ENCODE data around the gene CRYZL1. TPM values are rescaled to one million over a fixed set of nuclear protein-coding genes. Genes with fewer than 3 reads are reported as not detected.

The CRYZL1 gene
- total and polyA plus RNA-seq, 8 donors: 21.8 to 84.5 (median 63.4) TPM

DNA sequence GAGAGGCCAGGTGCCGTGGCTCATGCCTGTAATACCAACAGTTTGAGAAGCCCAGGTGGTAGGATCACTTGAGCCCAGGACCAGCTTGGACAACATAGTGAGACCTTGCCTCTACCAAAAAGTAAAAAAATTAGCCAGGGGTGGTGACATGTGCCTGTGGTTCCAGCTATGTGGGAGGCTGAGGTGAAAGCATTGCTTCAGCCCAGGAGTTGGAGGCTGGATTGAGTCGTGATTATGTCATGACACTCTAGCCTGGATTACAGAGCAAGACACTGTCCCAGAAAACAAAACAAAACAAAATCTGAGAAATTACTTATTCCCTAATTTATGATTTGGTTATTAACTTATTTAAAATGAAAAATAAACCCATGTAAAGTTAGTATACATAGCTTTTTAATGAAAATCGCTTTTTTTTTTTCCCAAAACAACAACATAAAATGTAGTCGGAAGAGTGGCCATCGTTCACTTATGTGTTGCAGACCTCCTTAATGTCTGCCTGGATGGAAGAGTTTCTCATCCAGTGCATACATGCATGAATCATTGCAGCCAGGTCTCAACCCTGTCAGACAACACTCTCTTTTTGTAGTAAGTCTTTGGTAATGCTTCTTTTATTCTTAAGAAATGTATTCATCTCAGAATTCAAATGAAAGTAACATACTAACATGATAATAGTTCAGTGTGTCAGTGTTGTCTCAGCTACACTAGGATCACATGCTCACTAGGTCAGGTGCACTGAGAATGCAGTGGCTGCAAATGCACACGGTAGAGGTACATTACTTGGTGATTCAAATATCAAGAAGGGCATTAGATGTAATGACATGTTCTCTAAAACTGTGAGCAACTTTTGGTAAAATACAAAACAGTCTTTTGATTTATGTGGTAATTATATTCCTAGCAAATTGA is 28.8 kb upstream of the CRYZL1 start:
- Histone ChIP-seq H3K4me1 (peaks cover 0 to 2% of the 10 kb centered on the region in 2 donors), H3K9me3 (no peaks in the 10 kb centered on the region), H3K36me3 (no peaks in the 10 kb centered on the region), H3K27me3 (no peaks in the 10 kb centered on the region), H3K4me3 (no peak overlapping the region), H3K27ac (no peak overlapping the region)
- TF ChIP-seq, protein P1, sequence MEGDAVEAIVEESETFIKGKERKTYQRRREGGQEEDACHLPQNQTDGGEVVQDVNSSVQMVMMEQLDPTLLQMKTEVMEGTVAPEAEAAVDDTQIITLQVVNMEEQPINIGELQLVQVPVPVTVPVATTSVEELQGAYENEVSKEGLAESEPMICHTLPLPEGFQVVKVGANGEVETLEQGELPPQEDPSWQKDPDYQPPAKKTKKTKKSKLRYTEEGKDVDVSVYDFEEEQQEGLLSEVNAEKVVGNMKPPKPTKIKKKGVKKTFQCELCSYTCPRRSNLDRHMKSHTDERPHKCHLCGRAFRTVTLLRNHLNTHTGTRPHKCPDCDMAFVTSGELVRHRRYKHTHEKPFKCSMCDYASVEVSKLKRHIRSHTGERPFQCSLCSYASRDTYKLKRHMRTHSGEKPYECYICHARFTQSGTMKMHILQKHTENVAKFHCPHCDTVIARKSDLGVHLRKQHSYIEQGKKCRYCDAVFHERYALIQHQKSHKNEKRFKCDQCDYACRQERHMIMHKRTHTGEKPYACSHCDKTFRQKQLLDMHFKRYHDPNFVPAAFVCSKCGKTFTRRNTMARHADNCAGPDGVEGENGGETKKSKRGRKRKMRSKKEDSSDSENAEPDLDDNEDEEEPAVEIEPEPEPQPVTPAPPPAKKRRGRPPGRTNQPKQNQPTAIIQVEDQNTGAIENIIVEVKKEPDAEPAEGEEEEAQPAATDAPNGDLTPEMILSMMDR (IDR thresholded peaks at IDR 0.05): no peak
- ATAC-seq (no peak), DNase-seq (no peak)
- intact Hi-C loops (cut with DNase I): no loop called here

DNA sequence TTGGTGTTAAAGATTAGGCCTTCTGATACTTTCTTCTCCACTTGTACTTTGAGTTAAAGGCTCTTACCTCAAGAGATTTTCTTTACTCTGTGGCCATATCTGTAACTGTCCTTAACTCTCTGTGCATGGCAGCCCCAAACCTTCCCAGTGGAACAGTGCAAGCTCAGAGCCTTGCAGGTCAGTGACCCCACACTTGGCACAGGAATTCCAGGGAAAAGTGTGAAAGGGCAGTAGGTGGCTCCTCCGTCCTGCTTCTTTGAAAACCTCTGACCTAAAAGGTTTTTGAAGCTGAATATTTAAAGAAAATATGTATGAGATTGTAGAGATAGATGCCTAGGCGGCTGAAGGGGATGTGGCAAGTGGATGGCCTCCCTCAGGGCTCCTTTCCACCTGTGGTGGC is 27.1 kb upstream of the CRYZL1 start:
- TF ChIP-seq, protein P1 (IDR thresholded peaks at IDR 0.05): no peak

DNA sequence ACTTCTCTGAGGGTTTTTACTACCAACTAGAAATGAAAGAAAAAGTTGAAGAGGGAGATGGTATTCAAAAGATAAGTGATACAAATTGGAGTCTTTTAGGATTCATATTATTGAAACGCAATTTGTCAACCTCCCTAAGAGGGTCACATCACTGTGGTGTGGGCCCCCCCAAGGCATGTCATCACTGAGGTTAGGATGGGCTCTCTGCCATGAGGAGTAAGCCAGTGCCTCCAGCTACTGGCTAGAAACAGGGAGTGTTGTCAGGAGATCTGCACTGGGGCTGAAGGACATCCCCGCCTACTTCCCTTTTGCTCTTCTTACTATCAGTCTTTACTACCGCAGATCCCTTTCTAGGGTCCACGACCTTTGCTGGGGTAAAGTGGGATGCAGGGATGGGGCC is 26.6 kb upstream of the CRYZL1 start:
- Histone ChIP-seq H3K4me3 (no peak overlapping the region), H3K27ac (no peak overlapping the region), H3K9me3 (no peaks in the 10 kb centered on the region), H3K27me3 (no peaks in the 10 kb centered on the region), H3K36me3 (no peaks in the 10 kb centered on the region), H3K4me1 (no peaks in the 10 kb centered on the region)
- DNase-seq: no peak
- ATAC-seq: no peak
- TF ChIP-seq, protein P1 (IDR thresholded peaks at IDR 0.05): no peak
- intact Hi-C loops (cut with DNase I): no loop called here

More for the DNA sequence above, 27.1 kb upstream of the CRYZL1 start:
- no peak for ATAC-seq
- H3K36me3 ChIP-seq: no peaks in the 10 kb centered on the region
- DNase-seq: no peak
- H3K27ac ChIP-seq: no peak overlapping the region
- no peaks in the 10 kb centered on the region for H3K27me3 ChIP-seq
- no peaks in the 10 kb centered on the region for H3K9me3 ChIP-seq
- no peaks in the 10 kb centered on the region for H3K4me1 ChIP-seq
- no peak overlapping the region for H3K4me3 ChIP-seq
- intact Hi-C loops (cut with DNase I): no loop called here

DNA sequence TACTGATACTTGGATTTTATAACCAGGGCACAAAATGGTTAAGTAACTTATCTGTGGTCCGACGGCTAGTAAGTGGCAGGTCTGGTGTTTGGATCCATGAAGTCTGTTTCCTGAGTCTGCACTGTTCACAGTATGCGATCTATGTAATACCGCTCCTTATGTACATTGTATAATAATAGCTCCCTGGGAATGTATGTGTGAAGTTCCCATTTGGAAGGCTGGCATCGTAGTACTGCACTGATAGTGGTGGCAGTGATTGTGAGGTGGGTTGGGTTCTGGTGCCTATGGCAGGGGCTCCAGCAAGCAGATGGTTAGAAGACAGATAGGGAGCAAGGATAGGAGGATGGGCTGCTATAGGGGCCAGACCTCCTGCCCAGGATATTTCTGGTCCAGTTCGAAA is 26.1 kb upstream of the CRYZL1 start:
- Histone ChIP-seq H3K9me3 (no peaks in the 10 kb centered on the region), H3K4me3 (no peak overlapping the region), H3K36me3 (no peaks in the 10 kb centered on the region), H3K27ac (no peak overlapping the region), H3K27me3 (no peaks in the 10 kb centered on the region), H3K4me1 (no peaks in the 10 kb centered on the region)
- TF ChIP-seq, protein P1 (IDR thresholded peaks at IDR 0.05): no peak
- intact Hi-C loops (cut with DNase I): no loop called here
- DNase-seq (no peak), ATAC-seq (no peak)

DNA sequence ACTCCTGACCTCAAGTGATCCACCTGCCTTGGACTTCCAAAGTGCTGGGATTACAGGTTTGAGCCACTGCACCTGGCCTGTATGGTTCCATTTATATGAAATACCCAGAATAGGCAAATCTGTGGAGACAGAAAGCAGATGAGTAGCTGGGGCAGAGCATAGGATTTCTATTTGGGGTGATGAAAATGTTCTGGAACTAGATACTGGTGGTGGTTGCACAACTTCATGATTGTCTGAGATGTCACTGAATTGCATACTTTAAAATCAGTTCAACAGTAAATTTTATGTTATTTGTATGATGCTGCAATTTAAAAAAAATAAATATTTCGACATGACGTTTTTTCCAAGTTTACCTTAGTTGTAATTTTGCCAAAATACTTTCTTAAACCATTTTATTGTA is 24.6 kb upstream of the CRYZL1 start:
- no peak overlapping the region for H3K4me3 ChIP-seq
- intact Hi-C loops (cut with DNase I): no loop called here

More for the DNA sequence above, 24.6 kb upstream of the CRYZL1 start:
- Histone ChIP-seq H3K4me1 (peaks cover 0 to 4% of the 10 kb centered on the region in 2 donors), H3K9me3 (no peaks in the 10 kb centered on the region), H3K27me3 (no peaks in the 10 kb centered on the region), H3K27ac (no peak overlapping the region), H3K36me3 (no peaks in the 10 kb centered on the region)
- DNase-seq: no peak
- TF ChIP-seq, protein P1 (IDR thresholded peaks at IDR 0.05): no peak
- ATAC-seq: no peak
